GM21367 (cell line): Measurements from ENCODE around the gene TRNP1.

Experiments
- ATAC-seq: cut with Tn5 transposase; IDR thresholded peaks from one replicate; pipeline ENCODE4 v1.9.1; 2021; ENCODE audit not compliant: unreplicated experiment

The TRNP1 gene

DNA sequence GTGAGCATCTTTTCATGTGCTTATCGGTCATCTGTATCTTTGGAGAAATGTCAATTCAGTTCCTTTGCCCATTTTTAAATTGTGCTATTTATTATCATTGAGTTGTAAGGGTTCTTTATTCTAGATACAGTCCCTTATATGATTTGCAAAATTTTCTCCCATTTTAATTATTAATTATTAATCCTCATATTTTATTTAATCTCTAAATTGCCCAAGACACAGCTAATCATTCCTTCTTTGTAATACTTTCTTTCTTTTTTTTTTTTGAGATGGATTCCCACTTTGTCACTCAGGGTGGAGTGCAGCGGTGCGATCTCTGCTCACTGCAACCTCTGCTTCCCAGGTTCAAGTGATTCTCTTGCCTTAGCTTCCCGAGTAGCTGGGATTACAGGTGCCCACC, 32.2 kb downstream of the TRNP1 start:
- ATAC-seq = no peak

DNA sequence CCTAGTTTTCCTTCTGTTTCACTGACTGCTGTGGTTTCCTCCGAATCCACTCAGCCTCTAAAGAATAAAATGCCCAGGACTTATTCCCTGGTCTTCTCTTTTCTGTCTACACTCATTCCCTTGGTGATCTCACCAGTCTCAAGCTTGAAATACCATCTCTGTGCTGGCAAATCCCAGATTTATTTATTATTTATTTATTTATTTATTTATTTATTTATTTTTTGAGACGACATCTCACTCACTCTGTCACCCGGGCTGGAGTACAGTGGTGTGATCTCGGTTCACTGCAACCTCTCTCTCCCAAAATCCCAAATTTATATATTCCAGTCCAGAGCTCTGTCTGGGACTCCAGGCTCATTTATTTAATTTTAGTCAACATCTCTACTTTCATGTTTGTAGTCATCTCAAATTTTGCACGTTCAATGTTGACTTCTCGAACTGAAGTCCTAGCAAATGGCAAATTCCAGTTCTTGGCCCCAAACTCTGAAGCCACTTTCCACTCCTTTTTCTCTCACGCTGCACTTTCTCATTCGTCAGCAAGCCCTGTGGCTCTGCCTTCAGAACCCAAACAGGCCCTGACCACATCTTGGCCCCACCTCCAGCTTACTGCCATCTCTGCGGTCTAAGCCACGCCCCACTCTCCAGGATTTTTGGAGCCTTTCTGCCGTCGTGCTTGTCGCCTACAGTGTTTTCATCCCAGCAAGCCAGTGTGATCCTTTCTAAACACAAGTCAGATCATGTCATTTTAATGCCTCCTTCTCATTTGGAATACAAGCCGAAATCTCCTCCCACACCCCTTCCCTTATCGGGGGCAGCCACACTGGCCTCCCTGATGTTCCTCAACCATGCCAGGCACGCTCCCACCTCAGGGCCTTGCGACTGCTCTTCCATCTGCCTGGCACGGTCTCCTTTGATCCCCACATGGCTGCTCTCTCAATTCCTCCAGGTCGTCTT, 33.4 kb downstream of the TRNP1 start:
- no peak for ATAC-seq

DNA sequence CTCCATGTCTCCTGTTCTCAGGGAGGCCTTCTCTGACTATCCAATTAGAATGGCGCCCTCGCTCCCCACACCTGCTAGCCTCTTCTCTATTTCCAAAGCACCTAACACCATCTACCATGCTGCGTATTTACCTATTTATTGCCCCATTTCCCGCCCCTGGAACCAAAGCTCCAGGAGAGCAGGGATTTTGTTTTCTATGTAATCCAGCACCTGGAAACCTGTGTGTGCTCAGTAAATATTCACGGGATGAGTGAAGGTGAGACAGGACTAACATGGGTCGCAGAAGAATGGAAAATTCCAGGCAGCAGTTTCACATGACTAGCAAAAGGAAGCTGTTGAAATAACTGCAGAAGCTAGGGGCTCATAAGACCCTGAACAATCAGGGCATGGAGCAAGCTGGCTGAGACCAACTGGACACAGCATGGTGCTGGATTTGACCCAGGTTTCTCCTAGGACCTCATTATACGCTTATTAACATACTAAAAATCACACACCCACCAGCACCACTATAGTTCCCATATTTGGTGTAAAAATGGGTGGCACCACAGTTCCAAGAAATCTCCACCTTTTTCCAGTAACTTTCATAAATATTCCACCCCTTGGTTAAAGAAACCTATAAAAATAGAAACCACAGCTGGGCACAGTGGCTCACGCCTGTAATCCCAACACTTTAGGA, 34.2 kb downstream of the TRNP1 start:
- no peak for ATAC-seq

DNA sequence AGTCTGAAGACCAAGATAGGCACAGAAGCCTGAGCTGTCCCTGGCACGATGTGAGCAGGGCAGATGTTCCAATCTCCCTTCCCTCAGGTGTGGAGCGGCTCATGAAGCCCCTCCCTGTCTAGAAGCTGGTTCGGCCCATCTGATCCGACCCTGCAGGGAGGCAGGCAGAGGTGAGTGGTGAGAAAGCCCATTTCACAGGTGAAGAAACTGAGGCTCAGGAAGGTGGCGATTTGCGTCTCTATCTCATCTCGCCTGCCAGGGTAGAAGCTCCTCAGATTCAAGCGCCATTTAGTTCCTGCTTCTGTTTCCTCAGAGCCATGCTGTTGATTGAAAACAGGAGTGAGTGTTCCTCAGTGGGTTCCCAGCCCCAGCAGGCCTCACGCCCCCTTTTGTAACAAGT, 36.0 kb downstream of the TRNP1 start:
- no peak for ATAC-seq

DNA sequence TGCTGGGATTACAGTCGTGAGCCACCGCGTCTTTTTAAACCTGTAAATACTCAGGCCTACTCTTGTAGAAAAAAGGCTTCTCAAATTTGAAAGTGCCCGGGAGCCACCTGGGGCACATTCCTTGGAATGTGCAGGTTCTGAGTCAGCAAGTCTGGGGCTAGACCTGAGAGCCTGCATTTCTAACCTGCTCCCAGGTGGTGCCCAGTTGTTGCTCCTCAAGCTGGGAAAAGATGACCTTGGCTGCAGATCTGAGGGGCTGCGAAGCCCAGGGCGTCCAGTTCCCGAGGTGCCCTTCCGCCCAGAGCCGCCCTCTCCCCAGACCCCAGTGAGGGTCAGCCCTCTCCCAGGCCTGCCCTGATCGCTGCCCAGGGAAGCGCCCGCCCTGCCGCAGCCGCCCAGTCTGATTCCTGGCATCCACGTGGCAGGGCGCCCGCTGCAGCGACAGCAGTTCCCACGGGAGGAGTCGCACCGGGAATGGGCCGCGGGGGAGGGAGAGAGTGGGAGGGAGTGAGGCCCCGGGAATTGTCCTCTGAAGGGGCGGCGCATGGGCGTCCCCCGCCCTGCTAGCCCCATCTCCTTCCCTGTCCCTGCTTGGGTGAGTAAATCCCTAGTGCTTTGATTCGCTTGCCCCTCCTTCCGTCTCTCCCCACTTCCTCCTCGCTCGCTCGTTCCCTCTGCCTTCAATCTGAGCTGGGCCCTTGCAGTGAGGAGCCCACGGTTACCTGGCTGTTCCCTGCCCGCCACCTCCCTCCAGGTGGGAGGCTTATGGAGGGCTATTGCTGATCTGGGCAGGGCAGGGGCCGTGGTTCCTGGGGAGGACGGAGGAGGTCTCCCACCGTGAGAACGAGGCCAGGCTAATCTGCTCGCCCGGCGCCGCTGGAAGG, 38.0 kb downstream of the TRNP1 start:
- no peak for ATAC-seq

DNA sequence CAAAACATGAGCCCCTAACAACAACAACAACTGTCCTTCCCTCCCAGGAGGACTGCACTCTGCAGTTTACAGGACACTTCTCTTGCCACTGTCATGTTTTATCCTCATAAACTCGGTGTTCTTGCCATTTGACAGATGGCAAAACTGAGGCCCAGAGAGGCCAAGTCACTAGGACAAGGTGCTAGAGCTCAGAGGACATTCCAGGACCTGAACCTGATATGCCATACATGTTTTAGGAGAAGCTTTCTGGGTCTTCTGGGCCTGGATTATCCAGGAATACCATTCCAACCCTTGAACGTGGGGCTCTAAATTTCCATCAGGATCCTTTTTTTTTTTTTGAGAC, 38.6 kb downstream of the TRNP1 start:
- no peak for ATAC-seq

DNA sequence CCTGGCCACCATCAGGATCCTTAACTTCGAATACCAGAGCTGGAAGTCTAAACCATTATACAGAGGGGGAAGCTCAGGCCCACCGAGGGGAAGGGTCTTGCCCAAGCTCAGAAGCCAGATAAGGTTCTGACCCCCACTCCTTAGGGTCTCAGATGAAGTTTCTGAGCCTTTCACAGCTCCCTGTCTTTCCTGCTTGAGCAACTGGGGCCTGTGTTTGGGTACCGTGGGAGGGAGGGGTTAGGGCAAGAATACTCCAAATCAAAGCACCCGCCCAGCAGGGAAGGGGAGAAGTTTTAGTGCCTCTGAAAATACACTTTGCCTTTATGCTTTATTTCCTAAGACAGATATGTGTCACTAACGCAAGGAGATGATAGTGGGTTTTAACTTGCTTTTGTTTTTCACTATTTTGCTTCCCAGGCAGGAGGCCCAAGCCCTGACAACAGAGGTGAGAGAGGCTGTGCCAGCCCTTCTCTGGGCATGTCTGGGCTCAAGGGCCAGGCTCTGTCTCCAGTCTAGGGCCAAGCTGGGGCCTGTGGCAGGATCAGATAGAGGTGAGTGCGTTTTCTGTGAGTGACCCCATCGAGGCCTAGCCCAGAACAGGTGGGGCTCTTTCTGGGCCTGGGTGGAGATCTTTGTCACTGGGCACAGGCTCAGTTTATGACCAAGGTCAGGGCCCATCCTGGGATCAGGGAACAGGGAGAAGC, 39.7 kb downstream of the TRNP1 start:
- ATAC-seq = no peak

DNA sequence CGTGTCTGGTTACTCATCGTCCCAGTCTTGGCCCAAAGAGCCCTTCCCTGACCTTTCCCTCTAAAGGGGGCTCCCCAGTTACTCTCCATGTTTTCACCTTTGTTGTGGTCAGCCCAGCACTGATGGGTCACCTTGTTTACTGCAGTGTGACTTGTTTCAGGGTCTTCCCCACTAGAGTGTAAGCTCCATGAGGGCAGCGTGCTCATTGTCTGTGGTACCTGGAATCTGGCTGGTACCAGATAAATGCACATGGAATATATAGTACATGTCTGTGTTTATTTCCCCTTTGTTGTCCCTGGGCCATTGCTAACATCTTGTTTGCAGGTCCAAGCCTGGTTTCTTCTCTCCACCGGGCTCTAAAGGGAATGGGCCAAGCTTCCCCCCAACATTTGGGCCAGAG, 41.9 kb downstream of the TRNP1 start:
- no peak for ATAC-seq

DNA sequence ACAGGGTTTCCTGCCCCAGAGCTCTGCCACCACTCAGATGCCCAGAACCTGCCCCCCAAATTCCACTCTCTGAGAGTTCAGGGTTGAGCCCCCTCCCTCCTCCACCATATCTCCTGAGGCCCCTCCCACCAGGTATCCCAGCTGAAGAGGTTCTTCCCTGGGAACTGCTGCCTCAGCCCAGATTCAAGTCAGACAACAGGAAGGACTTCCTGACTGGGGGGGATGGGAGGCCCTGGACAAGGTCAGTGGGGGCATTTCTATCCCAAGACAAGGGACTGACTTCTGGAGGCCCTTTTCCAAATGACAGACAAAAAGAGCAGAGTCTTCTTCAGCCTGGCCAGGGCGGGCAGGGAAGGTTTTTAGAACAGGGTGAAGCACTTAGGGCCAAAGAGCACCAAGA, 43.2 kb downstream of the TRNP1 start:
- ATAC-seq = no peak

DNA sequence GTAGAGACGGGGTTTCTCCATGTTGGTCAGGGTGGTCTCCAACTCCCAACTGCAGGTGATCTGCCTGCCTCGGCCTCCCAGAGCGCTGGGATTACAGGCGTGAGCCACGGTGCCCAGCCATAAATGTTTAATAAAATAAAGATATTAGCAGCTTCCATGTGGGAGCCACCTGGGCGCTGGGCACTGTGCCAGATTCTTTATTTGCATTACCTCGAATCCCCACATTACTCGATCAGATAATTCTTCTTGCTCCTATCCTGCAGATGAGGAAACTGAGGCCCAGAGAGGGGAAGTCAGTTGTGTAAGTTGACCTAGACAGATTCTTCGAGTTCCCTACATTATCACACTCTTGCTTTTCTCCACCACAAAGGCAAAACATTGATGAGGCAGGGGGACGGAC, 44.0 kb downstream of the TRNP1 start:
- no peak for ATAC-seq

DNA sequence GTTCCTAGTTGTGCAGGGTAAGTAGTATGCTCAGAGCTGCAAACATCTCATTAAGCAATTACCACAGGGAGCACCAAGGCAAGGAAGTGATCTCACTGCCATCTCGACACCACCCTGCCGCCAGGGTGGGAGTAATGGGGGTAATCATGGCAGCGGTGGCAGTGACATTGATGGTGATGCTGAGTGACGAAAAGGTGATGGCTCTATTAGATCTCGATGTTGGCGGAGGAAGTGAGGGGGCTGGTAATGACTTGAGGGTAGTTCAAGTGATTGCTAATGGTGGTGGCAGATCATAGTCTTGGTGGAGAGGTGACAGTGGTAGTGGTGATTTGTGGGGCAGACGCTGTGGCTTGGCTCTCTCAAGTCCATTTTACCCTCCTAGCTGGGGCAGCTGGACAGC, 44.5 kb downstream of the TRNP1 start:
- ATAC-seq = no peak

DNA sequence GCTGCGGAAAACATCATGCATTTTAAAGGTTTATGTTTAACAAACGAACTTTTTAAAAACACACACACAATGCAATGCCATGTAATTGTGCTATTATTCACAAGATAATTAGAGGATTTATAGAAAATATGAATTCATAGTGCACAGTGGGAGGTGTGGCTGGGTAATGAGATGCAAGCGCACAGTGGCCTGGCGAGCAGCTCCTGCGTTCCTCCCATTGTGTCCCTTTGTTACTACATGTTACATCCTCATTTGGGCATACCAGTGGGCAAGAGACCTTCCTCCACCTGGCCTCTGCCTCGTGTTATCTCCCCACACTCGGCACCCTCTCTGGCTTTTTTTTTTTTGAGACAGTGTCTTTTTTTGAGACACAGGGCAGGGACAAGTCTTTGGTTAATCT, 49.2 kb downstream of the TRNP1 start:
- ATAC-seq = no peak

DNA sequence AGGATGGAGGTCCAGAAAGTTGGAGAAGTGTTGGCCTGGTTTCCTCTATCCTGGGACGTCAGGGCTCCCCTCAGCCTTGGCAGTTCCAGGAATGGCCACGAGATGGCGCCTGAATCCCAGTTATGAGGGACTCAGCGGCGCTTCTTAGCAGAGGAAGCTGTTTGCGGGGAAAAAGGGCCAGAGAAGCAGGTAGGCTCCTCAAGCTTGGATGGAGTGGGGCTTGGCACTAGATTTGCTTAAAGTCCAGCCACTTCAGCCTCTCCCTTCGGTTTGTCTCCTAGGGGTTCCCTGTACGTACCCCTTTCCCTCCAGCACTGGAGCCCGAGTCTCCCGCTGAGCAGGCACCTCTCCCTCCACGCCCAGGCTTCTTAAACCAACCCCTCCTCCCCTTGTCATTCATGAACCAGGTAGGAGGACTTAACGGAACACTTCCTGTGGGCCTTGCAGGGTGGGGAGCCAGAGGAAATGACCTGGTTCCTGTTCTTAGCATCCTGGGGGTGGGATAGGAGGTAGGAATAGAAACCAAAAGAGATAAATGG, 51.2 kb downstream of the TRNP1 start:
- no peak for ATAC-seq

DNA sequence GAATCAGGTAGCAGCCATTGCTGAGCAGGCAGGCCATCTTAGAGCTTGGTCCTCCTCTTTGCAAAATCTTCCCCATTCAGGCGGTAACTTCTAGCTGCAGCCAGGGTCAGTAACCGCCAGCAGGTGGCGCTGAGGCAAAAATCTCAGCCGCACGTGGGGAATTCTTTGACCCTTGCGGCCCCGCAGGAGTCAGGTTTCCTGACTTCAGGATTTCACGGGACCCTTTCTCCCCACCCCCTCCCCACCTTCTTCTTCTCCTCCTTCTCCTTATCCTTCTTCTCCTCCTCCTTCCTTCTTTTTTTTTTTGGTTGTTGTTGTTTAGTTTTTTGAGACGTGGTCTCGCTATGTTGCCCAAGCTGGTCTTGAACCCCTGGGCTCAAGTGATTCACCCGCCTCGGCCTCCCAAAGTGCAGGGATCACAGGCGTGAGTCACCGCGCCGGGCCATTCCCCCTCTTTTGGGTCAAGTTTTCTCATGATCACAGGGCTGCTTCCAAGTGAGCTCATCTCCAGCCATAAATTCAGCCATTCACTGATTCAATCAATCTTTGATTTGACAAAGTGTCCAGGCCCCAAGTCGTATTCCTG, 52.6 kb downstream of the TRNP1 start:
- ATAC-seq = no peak

DNA sequence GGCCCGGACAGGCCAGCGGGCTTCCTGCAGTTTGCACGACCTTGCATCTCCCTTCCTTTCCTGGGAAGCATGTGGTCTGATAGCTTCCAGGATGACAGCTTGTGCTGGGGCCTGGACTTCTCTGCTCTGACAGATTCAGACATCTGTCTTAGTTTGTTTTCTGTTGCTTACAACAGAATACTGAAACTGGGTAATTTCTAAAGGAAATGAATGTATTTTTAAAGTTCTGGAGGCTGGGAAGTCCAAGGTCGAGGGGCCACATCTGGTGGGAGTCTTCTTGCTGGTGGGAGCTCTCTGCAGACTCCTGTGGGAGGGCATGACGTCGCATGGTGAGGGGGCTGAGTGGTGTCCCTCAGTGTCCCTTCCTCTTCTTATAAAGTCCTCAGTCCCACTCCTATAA, 54.4 kb downstream of the TRNP1 start:
- no peak for ATAC-seq

DNA sequence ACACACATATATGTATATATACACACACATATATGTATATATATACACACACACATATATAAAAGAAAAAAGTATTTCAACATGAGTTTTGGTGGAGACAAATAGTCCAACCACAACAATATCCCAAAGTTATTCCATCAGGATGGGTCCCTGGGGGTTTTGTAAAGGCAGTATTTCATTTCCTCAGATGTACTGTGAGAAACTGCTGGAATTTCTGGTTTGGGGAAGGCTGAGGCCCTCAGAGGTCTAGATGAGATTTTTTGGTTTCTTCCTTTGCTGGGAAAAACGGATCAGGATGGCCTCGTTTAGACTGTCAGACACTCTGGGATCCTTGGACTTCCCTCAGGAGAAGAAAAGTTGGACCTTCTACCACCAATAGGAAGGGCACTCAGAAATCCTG, 55.6 kb downstream of the TRNP1 start:
- ATAC-seq = no peak

DNA sequence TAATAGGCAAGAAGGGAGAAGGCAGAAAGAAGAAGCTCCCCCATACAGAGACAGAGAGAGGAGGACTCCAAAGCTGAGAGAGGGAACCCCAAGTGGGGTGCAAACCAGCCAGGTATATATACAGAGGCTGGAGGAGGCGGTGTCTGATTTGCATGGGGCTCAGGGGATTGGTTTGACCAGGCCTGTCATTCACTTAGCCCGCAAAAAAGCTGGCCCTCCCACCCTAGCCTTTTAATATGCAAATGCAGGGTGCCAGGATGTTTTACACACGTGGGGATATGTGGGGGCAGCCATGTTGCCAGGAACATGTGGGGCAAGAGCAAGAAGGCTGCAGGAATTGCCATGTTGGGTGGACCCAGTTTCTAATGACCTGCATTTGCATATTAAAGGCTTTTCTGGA, 56.1 kb downstream of the TRNP1 start:
- ATAC-seq = no peak
